GM12878 (cell line): ENCODE data around the gene AIFM3. TPM values are rescaled to one million over a fixed set of nuclear protein-coding genes. Genes with fewer than 3 reads are reported as not detected.

Experiments used
- ATAC-seq: fragments of 200-7000 bp; cut with Tn5 transposase; 3 replicates; pipeline ENCODE4 v1.9.1; 2020; ENCODE audit warnings: mild to moderate bottlenecking, moderate library complexity
- BruUV-seq: library from RNA; stranded (reverse); fragments of 400-500 nt; replicated peaks from 2 replicates; lab custom pipeline; 2021; lab: Mats Ljungman, UMichigan
- CTCF ChIA-PET: fragments of 300-600 bp; sonication (Branson Sonifier 250); formaldehyde crosslinking; extraction: SDS; loops from one replicate; lab custom pipeline; 2021; ENCODE audit warnings: inconsistent platforms; lab: Yijun Ruan, JAX
- POLR2A ChIA-PET: fragments of 350-600 bp; formaldehyde crosslinking; extraction: SDS; loops from one replicate; lab custom pipeline; 2021; ENCODE audit warnings: inconsistent platforms; lab: Charles Lee
- RAD21 ChIA-PET: fragments of 300-600 bp; sonication (Branson Sonifier 250); formaldehyde crosslinking; loops from one replicate; lab custom pipeline; 2023; ENCODE audit warnings: antibody characterized with exemption; ENCODE audit not compliant: unreplicated experiment; lab: Charles Lee
- SMC1A ChIA-PET: fragments of 300-600 bp; sonication (Branson Sonifier 250); formaldehyde crosslinking; loops from one replicate; lab custom pipeline; 2023; ENCODE audit not compliant: unreplicated experiment, uncharacterized antibody; lab: Charles Lee
- DNase-seq: peaks from one replicate; pipeline ENCODE4 v3.0.0-alpha.2; 2011; ENCODE audit warnings: low read depth, low spot score
- FAIRE-seq: peaks from 3 replicates; lab custom pipeline; 2011; peaks lifted over from hg19 to GRCh38; lab: Jason Lieb, UNC
- H2AFZ ChIP-seq: 2 replicates; pipeline ENCODE4 v1.6.0; 2011; ENCODE audit warnings: low read depth, low read length, control low read depth; ENCODE audit not compliant: control insufficient read depth
- H3K27ac ChIP-seq: 2 replicates; pipeline ENCODE4 v1.5.1; 2011; ENCODE audit warnings: control low read depth; ENCODE audit not compliant: control insufficient read depth, insufficient read depth
- H3K27me3 ChIP-seq, 2 experiments: replicated peaks in 1 of 2; 2 replicates each; pipeline versions ENCODE4 v1.6.0 to v1.6.1; 2011; ENCODE audit warnings: low read length in 1 of 2; ENCODE audit not compliant: control insufficient read depth in 2 of 2, insufficient read depth in 2 of 2
- H3K36me3 ChIP-seq, 2 experiments: 2 replicates each; pipeline ENCODE4 v1.5.1; 2011; ENCODE audit warnings: low read length in 1 of 2; ENCODE audit not compliant: control insufficient read depth in 2 of 2, insufficient read depth in 2 of 2
- H3K4me1 ChIP-seq: 2 replicates; pipeline ENCODE4 v1.6.1; 2011; ENCODE audit warnings: mild to moderate bottlenecking, low read length, moderate library complexity, mixed read lengths; ENCODE audit not compliant: control insufficient read depth, insufficient read depth
- H3K4me2 ChIP-seq: 2 replicates; pipeline ENCODE4 v1.6.0; 2011; ENCODE audit warnings: control low read depth; ENCODE audit not compliant: control insufficient read depth, insufficient read depth
- H3K4me3 ChIP-seq: fragments of 200-600 bp; sonication (generic); 2 replicates; pipeline ENCODE4 v1.5.1; 2016
- H3K79me2 ChIP-seq: 2 replicates; pipeline ENCODE4 v1.6.0; 2011; ENCODE audit warnings: low read length; ENCODE audit not compliant: control insufficient read depth, insufficient read depth
- H3K9ac ChIP-seq: 2 replicates; pipeline ENCODE4 v1.8.0; 2011; ENCODE audit warnings: low read length, control low read depth, mixed read lengths; ENCODE audit not compliant: control insufficient read depth, insufficient read depth
- H3K9me3 ChIP-seq: replicated peaks from 3 replicates; pipeline ENCODE4 v1.5.1; 2011; ENCODE audit warnings: mild to moderate bottlenecking, low read length; ENCODE audit not compliant: control insufficient read depth, insufficient read depth
- H4K20me1 ChIP-seq: 2 replicates; pipeline ENCODE4 v1.6.0; 2011; ENCODE audit not compliant: control insufficient read depth, insufficient read depth
- IRF5 ChIP-seq: fragments of 450-650 bp; IDR thresholded peaks from 2 replicates; pipeline ENCODE4 v1.6.1; 2017; ENCODE audit warnings: borderline replicate concordance
- PML ChIP-seq: IDR thresholded peaks from 2 replicates; pipeline ENCODE4 v1.6.1; 2012; ENCODE audit warnings: low read length, inconsistent platforms
- TARDBP ChIP-seq: IDR thresholded peaks from 2 replicates; pipeline ENCODE4 v1.6.1; 2016; ENCODE audit warnings: borderline replicate concordance
- TBL1XR1 ChIP-seq: IDR thresholded peaks from 2 replicates; pipeline ENCODE4 v1.6.1; 2012; ENCODE audit warnings: low read depth, low read length, improper control_type of control experiment
- WGBS: methylation state at CpG from one replicate; pipeline ENCODE4 v1.1.6; 2016; ENCODE audit warnings: low lambda C conversion rate; ENCODE audit not compliant: insufficient replicate concordance, insufficient coverage; ENCODE audit errors: missing lambda C conversion rate; 5-methylcytosine and 5-hydroxymethylcytosine counted together
- in situ Hi-C: fragments of 300-500 bp; cut with MboI; formaldehyde crosslinking; loops from 9 replicates; pipeline ENCODE4 v1.14.3; 2018; ENCODE audit warnings: mixed read lengths
- intact Hi-C: fragments of 100-400 bp; cut with micrococcal nuclease; formaldehyde crosslinking; loops from one replicate; pipeline ENCODE4 v1.14.2; 2022; ENCODE audit not compliant: unreplicated experiment
- polyA plus RNA-seq, 11 experiments: library from polyadenylated mRNA; depleted of rRNA in 4 of 11; unstranded in 6 of 11; stranded (reverse) in 5 of 11; fragments of >200 nt; fragmentation: Nextera tagmentation in 4 of 11; fragmentation: Illumina TruSeq in 1 of 11; extraction: Ambion mirVana in 4 of 11; extraction: Trizol in 1 of 11; gene quantifications; 1 replicate in 1 of 11; 2 replicates in 10 of 11; pipeline versions ENCODE4 v1.2.1 to v1.2.3, GENCODE V29; 2011 to 2016; ENCODE audit warnings: inconsistent platforms in 2 of 11, missing spikeins in 2 of 11, low read depth in 1 of 11
- total RNA-seq, 4 experiments: library from RNA; depleted of rRNA in 3 of 4; stranded (reverse); fragments of >200 nt in 3 of 4; fragmentation: Illumina TruSeq in 1 of 4; extraction: Trizol in 1 of 4; gene quantifications; 2 replicates each; pipeline versions ENCODE4 v1.2.1 to v1.2.3, GENCODE V29; 2013 to 2021

AIFM3 gene
- total and polyA plus RNA-seq, 10 of the 15 experiments (the other 5 are each of a cell fraction or from before 2014, with no cell fraction given), result 0.06 to 0.34 (median 0.21) TPM; not detected in 6

DNA sequence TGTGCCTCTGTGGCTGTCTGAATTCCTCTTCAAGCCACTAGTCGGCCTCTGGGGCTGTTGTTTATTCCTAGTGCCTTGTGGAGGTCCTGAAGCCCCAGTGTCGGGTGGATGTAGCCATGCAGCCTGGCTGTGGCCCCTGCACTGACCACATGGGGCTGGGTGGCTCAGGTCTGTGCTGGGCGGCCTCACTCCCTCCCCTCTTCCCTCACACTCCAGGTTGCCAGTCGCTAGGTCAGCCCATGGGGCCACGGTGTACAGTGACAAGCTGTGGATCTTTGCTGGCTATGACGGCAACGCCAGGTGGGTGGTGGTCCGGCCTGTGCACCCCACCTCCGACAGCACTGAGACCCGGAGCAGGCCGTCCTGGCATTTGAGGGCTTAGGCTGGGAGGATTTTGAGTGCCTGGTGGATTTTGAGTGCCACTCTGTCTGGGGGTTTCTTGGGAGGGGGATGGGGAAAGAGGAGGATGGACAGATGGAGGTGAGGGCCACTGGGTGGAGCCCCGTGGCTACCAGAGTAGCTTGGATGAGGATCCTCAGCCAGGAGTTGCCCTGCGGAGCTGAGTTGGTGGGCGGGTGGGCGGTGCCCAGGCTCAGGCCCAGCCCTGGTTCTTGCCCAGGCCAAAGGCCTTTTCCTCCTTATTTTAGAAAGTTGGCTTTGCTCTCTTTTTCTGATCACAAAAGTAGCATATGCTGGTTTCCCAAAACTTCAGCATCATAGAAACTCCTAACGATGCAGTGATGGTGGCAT lies 21.7 kb downstream of the AIFM3 start:
- H3K36me3 ChIP-seq, result peaks cover 0 to 3% of the 10 kb centered on the region in 2 experiments; a peak in 2 of 4 replicates
- H3K4me2 ChIP-seq, result no peak overlapping the region
- FAIRE-seq (no peak), ATAC-seq (no peak), DNase-seq (no peak)
- no peak overlapping the region for H2AFZ ChIP-seq
- no peaks in the 10 kb centered on the region for H3K79me2 ChIP-seq
- H4K20me1 ChIP-seq, result no peaks in the 10 kb centered on the region
- 97% methylated on average over 16 of the region's 16 CpGs for WGBS
- BruUV-seq, result no TSS peak
- H3K4me1 ChIP-seq, result no peaks in the 10 kb centered on the region
- POLR2A ChIA-PET, result interaction anchor here (0.6 kb wide), 1 partner anchor 15 kb away, joined by 3 read pairs; no protein-coding TSS in a partner anchor
- H3K4me3 ChIP-seq, result no peak overlapping the region
- TF ChIP-seq PML (no peak), IRF5 (no peak), TARDBP (no peak), TBL1XR1 (no peak)
- SMC1A ChIA-PET, result no interaction called here
- in situ Hi-C loops (no loop called here), intact Hi-C loops (no loop called here)
- no peaks in the 10 kb centered on the region for H3K27me3 ChIP-seq
- RAD21 ChIA-PET, result interaction anchor here (0.6 kb wide), 1 partner anchor 1855 kb away, joined by 3 read pairs; no protein-coding TSS in a partner anchor
- H3K9ac ChIP-seq, result no peak overlapping the region
- no peak overlapping the region for H3K27ac ChIP-seq
- no peaks in the 10 kb centered on the region for H3K9me3 ChIP-seq
- CTCF ChIA-PET, result no interaction called here
